ENCODE results near the gene PXDN. TPM values are rescaled to one million over a fixed set of nuclear protein-coding genes. Genes with fewer than 3 reads are reported as not detected.

The PXDN gene
- total and polyA plus RNA-seq, 11 donors = 5.9 to 83.7 (median 28.2) TPM

DNA sequence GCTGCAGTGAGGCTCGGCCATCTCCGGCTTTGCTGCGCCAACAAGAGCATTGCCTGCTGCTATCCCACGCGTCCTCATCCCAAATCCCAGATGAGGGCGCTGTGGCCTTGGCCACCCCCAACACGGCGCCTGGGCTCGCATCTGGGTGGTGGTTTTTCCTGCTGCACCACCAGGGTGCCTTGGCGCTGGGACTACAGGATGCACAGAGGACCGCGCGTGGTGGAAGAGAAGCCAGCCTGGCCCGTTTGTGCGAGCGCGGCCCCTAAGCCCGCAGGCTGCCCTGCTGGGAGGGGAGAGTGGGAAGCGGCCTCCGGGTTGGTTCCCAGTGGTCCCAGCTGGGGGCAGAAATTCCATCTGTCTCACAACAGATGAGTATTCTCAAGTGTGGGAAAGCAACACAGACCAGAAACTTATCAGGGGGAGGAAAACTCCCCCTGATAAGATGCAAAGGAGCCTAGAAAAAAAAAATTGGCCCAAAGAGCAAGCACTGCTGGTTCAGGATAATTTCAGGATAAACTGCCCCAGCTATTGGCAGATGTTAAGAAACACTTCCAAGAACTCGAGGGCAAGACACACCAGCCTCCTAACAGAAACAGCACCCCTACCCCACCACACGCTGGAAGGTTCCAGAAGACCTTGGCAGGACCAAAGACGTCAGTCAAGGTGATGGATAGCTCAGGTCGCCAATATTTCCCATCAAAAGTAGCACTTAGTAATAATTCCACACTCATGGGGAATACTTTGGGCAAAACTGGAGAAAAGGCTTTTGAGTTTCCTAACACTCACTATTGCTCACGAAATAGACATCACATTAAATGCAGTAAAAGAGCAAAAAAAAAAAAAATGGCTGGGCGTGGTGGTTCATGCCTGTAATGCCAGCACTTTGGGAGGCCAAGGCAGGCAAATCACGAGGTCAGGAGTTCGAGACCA is 152.1 kb downstream of the PXDN start:
- peaks cover 0 to 8% (median 0%) of the 10 kb centered on the region in 9 donors for H3K27me3 ChIP-seq
- H3K4me3 ChIP-seq = peak overlapping the region in 10 of 12 donors; percentile 4 to 40 (median 25)
- H3K36me3 ChIP-seq = no peaks in the 10 kb centered on the region
- peaks cover 0 to 43% (median 26%) of the 10 kb centered on the region in 12 donors for H3K4me1 ChIP-seq
- peak; percentile 70 to 86 (median 83) for DNase-seq
- H3K9me3 ChIP-seq = peaks cover 0 to 4% (median 0%) of the 10 kb centered on the region in 12 donors
- peak; percentile 57 to 87 (median 81) for ATAC-seq
- peak overlapping the region; percentile 24 to 77 (median 60) for H3K27ac ChIP-seq
- TF ChIP-seq, protein P1, sequence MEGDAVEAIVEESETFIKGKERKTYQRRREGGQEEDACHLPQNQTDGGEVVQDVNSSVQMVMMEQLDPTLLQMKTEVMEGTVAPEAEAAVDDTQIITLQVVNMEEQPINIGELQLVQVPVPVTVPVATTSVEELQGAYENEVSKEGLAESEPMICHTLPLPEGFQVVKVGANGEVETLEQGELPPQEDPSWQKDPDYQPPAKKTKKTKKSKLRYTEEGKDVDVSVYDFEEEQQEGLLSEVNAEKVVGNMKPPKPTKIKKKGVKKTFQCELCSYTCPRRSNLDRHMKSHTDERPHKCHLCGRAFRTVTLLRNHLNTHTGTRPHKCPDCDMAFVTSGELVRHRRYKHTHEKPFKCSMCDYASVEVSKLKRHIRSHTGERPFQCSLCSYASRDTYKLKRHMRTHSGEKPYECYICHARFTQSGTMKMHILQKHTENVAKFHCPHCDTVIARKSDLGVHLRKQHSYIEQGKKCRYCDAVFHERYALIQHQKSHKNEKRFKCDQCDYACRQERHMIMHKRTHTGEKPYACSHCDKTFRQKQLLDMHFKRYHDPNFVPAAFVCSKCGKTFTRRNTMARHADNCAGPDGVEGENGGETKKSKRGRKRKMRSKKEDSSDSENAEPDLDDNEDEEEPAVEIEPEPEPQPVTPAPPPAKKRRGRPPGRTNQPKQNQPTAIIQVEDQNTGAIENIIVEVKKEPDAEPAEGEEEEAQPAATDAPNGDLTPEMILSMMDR (IDR thresholded peaks at IDR 0.05) = peak; percentile 42 to 78 (median 67)
- TF ChIP-seq POLR2A (IDR thresholded peaks at IDR 0.05) = peak in 1 of 2 donors; percentile 6
- intact Hi-C loops (cut with DNase I) = loop anchor here in 9 of 10 donors (2.0 to 5.0 kb wide), 9 partner anchors 55 to 225 kb away; partner anchors contain the start of gene PXDN (in 1 of the 9)
- 24 to 72% (median 26%) methylated on average over 8 to 28 of the region's 28 CpGs for WGBS, 4 donors

DNA sequence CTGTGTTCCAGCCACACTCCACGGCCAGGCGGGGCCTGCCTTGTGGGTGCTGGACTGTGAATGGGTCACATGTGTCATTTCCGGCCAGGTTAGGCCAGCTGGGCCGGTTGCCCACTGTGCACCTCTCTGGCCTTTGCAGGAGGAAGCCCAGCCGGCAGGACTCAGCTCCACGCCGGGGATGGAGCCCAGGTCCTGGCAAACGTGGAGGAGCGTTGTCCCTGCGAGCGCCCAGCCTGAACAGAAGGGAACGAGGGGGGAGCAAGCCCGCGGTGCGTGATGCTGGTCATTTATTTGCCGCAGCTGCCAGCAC is 152.9 kb downstream of the PXDN start:
- intact Hi-C loops (cut with DNase I) = loop anchor here in 8 of 10 donors (2.0 to 5.0 kb wide), 6 partner anchors 56 to 226 kb away; no protein-coding TSS in a partner anchor
- DNase-seq (peak in 4 of 5 donors; percentile 54 to 74 (median 60)), ATAC-seq (peak; percentile 6 to 47 (median 25))
- Histone ChIP-seq H3K27me3 (peaks cover 0 to 8% (median 0%) of the 10 kb centered on the region in 9 donors), H3K36me3 (no peaks in the 10 kb centered on the region), H3K4me3 (peak overlapping the region in 10 of 12 donors; percentile 4 to 40 (median 25)), H3K27ac (peak overlapping the region in 10 of 12 donors; percentile 43 to 77 (median 61)), H3K9me3 (peaks cover 0 to 4% (median 0%) of the 10 kb centered on the region in 12 donors), H3K4me1 (peaks cover 0 to 43% (median 26%) of the 10 kb centered on the region in 12 donors)
- WGBS, 4 donors = 39 to 53% (median 47%) methylated on average over 16 of the region's 16 CpGs
- TF ChIP-seq, protein P1 (IDR thresholded peaks at IDR 0.05) = no peak

DNA sequence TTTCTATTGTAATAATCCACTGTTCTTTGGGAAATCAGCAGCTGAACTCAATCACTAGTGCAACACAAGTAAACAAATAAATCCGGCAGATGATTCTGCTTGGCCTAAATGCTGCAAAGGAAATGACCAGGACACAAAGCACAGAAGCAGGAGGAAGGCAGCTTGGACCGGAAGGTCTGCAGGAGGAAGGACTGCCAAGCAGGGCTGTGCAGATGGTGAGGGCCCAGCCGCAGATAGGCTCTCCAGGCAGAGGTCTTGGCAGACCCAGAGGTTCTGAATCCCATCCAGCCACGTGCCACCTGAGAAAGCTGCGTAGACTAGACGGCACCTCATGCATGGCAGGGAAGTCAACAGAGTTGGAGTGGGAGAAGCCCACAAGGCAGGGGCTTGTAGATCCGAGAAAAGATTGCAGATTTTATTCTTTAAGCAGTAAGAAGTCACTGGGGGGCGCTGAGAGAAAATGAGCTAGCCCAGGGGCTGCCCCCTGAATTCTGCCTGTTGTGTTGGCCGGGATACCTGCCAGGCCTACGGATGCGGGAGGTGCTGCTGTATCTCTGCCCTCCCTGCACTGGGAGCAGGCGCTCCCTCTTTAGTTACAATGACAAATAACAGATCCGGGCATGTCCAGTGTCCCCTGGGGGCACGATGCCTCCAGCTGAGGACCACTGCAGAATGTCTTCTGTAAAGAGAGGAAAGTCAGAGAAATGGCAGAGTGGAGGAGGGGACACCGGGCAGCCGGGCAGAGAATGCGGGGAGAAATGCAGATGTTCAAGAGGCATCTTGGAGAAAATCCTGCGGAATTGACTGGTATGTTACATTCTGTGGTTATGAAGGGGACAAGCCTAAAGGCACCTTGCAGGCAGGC is 153.5 kb downstream of the PXDN start:
- WGBS, 4 donors = 45 to 55% (median 50%) methylated on average over 18 of the region's 18 CpGs
- intact Hi-C loops (cut with DNase I) = loop anchor here in 8 of 10 donors (2.0 to 5.0 kb wide), 6 partner anchors 56 to 226 kb away; no protein-coding TSS in a partner anchor
- Histone ChIP-seq H3K4me1 (peaks cover 0 to 43% (median 26%) of the 10 kb centered on the region in 12 donors), H3K27ac (peak overlapping the region in 11 of 12 donors; percentile 37 to 77 (median 59)), H3K27me3 (peaks cover 0 to 8% (median 0%) of the 10 kb centered on the region in 9 donors), H3K9me3 (peaks cover 0 to 4% (median 0%) of the 10 kb centered on the region in 12 donors), H3K36me3 (no peaks in the 10 kb centered on the region), H3K4me3 (peak overlapping the region in 3 of 12 donors; percentile 27 to 40 (median 38))
- TF ChIP-seq, protein P1 (IDR thresholded peaks at IDR 0.05) = peak in 4 of 12 donors; percentile 10 to 23 (median 12)
- no peak for TF ChIP-seq POLR2A (IDR thresholded peaks at IDR 0.05)
- ATAC-seq (peak in 2 of 4 donors; percentile 16 to 33), DNase-seq (peak in 2 of 5 donors; percentile 31 to 62)

Measured in heart left ventricle (tissue), 16 donors.